ENCODE results near the gene DNAJA2.

GRCh38 chr16:46937536-46937935 is 35.9 kb downstream of the DNAJA2 start:
- no peak for TF ChIP-seq CTCF (conservative IDR thresholded peaks at IDR 0.05; ENCODE audit: low read length)
- no peak for TF ChIP-seq EZH2phosphoT487 (IDR thresholded peaks at IDR 0.05; ENCODE audit: borderline replicate concordance)

Measured in Loucy (cell line).